Putamen (tissue), 1 donor: ENCODE results near the gene CETN2.
"Not testable (repeated sequence)": the region's sequence is repeated elsewhere in the genome, so short reads cannot be mapped to it uniquely, and the experiment has no call there.

Experiments used
- DNase-seq: peaks from one replicate; pipeline ENCODE4 v3.0.0-alpha.2; 2016; ENCODE audit warnings: low spot score

The CETN2 gene

DNA sequence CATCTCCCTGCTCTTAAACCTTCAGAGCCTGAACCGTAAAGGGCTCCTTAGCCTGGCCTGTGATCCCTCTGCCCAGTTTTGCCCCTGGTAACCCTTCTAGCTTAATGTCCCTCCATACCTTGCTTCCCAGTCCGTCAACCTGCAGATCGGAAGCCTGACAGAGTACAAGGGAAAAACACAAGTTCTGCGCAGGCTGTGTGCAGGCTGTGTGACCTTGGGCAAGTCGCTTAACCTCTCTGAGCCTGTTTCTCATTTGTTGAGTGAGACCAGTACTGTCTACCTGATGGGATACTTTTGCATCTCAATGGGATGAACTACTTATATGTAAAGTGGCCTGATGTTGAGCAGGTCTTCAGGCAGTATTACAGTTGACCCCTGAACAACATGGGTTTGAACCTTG lies 2.0 kb upstream of the CETN2 start:
- DNase-seq: no peak

DNA sequence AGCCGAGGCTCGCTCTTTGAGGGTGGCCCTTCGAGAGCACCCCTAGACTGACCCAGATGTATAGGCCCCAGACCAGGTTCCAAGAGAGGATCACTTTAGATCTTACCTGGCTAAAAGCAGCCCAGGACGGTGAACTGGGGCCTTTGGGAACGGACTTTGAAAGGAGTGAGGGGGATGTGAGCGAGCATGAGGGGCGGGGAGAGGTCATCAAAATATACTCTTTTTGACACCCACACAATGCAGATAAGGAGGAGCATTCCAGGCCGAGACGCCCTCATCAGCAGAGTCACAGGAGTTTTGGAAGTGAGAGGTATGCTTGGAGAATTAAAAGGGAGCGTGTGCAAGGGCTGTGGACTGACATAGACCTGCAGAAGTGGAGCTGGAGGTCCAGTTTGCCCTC lies 834 bp upstream of the CETN2 start:
- no peak for DNase-seq

GRCh38 chrX:152824841-152825374 lies 5.6 kb downstream of the CETN2 start:
- no peak for DNase-seq

- no peak for DNase-seq
Measured at GRCh38 chrX:152823657-152824056, 6.9 kb downstream of the CETN2 start.

DNA sequence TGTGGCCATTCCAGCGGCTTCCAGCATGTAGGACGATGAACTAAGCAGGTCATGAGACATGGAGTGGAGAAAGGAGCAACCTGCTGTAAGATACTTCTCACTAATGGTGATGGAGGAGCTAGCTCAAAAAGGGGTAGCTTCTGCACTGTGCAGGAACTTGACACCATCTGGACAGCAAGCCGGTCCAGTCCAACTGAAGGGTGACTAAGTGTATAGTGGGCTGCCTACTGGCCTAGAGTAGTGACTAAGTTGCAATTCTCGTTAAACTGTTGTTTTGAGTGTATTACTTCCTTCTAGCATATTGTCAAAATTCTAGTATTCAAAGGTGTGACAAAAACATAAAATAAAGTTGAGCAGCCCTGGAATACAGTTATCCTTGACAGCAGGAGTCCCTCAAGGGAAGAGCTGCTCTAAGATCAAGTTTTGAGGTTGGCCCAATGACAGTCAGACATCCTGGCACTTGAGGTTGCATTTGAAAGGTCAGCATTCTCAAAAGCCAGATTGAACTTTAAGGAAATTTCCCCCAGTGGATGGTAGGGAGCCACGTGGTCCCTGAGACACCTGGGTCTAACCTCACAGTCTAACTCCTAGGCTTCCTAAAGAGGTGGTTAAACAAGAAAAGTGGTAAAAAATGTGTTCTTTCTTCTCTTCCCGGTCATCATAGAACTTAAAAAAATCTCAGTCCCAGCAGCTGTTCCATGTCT lies 8.0 kb downstream of the CETN2 start:
- no peak for DNase-seq

DNA sequence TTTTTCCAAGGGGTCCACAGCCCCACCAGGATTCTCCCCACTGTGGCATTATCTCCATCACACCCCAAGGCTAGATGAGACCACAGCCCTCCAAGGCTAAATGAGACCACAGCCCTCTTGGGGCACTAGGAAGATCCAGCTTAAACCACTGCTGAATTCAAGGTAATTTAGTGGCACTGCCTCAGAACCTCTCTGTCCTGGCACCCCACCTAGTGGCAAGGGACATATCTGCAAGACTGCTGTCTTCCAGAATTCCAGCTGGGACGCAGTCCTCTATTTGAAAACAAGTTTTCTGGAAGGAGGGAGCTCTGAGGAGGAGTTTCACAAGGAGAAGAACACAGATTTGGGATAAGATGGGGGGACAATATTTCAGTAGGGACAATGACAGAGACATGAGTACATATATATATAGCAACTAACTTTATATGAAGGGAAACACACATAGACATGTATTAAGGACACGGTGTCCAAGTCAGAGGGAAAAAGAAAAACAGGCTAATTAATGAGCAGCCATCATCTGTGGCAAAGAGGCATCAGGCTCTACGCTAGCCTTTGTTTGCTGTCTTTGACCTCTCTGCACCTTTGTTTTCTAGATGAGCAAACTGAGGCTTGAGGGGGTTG lies 9.3 kb downstream of the CETN2 start:
- no peak for DNase-seq

DNA sequence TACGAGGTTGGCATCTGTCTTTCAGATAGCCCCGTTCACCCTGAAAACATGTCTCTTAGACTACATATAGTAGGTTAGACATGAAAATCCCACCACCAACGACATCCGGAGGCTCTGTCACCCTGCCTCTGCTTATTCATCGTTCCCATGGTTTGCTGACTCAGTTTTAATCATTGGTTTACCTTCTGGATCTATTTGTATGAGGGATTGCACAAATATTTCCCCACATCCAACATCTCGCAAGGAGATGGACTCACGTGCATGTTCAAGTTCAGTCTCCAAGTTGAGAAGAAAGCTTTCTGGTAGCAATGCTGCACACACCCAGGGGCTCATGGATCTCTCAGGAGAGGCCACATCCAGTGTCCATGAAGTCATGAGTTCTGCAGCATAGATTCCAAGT lies 10.8 kb downstream of the CETN2 start:
- DNase-seq: no peak

DNA sequence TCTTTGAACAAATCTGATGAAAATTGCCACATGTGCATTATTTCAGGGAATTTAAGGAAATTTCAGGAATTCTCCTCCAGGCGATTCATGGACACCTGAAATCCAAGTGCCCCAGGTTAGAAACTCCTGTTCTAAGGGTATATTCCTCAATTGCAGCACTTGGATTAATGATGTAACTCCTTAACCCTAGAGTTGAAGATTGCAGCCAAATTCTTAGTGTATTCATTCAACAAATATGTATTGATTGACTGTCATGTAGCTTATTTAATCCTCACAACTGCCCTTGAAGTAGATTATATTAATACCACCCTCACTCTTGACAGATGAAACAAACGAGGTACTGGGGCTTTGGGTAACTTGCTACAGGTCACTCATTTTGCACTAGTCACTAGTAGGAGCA lies 11.3 kb downstream of the CETN2 start:
- DNase-seq: no peak

- DNase-seq: no peak
Measured at GRCh38 chrX:152818356-152818755, 12.2 kb downstream of the CETN2 start.

DNA sequence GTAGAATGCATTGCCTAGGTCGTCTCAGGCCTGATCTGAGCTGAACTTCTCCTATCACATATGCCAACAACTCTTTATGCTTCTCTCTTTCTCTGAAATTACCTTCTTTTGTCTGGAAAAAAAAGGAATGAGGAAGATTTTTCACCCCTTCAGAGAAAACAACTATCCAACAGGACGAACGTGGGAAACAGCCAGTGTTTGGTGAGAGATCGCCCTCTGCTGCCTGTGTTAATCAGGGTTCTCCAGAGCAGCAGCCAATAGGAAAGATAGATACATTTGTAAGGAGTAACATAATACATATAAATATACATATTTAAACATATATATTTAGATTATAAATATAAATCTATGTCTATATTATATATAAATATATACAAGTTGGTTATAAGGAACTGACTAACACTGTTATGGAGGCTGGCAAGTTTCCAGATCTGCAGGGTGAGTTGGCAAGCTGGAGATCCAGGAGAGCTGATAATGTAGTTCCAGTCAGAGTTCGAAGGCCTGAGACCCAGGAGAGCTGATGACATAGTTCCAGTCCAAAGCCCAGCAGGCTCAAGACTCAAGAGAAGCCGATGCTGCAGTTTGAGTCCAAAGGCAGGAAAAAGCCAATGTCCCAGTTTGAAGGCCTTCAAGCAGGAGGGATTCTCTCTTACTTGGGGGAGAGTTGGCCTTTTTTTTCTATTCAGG lies 13.3 kb downstream of the CETN2 start:
- DNase-seq: no peak

- DNase-seq: no peak
Measured at GRCh38 chrX:152814048-152814447, 16.5 kb downstream of the CETN2 start.

DNA sequence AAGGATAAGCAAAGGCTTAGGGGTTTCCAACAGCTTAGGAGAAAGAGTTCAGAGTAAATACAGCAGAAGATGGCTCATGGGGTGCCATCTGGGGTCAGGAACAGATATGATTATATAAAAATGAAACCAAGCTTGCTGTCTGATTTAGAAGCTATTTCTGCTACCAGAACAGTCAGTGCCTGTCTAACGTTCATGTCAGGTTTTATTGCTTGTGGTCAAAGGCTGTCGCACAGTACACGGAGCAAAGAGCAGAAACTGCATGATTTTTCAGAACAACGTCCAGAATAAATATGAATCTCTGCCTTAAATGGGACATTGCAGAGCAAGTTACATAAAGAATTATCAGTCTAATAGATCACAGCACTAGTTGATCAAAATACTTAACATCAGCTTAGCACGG lies 17.4 kb downstream of the CETN2 start:
- no peak for DNase-seq

DNA sequence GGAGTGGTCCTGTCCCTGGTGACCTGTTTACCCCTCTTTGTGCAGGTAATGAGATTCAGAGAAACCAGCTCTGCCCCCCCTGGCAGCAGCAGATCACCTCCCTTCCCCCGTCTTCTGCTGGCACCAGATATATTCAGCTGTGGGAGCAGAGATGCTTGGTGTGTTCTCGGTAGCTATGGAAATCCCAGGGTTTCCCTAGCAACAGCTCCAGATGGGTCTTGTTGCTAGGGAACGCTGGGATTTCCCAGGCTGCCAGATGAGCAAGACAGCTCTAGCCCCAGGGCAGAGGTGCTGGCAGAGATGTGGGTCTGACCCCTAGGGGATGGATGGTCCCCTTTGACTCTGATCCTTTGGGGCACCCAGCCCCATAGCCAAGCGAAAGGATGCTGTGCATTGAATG lies 20.2 kb downstream of the CETN2 start:
- DNase-seq: peak; percentile 28

DNA sequence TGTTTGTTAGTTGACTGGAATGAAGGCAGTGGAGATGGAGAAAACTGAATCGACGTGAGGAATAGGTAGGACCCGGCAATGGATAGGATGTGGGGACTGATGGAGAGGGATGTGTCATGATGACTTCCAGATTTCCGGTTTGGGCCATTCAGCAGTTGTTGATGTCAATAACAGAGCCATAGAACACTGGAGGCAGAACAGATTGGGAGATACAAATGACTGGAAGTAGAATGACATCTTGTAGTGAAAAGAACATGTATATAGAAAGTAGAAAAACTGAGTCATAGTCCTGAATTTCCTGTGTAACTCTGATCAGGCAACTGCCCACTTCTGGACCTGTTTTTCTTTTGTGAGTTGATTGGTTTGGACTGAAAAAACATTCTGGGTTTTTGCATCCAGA lies 24.5 kb downstream of the CETN2 start:
- no peak for DNase-seq

DNA sequence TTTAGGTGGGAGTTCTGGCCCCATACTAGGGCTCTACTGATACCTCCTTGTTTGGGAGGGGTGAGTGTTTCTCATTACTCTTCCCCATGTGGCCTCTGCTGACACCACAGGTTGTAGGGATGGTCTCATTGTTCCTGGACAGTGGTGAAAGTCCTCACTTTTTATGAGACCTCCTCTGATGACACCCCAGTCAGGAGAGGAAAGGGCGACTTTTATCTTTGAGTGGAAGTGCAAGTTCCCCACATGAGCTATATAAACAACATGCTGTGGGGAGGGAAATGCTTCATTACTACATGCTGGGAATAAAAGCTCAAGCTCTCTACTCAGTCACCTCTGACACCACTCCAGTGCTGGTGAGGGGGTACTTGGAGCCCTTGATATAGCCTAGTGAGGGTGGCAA lies 31.6 kb downstream of the CETN2 start:
- no peak for DNase-seq

DNA sequence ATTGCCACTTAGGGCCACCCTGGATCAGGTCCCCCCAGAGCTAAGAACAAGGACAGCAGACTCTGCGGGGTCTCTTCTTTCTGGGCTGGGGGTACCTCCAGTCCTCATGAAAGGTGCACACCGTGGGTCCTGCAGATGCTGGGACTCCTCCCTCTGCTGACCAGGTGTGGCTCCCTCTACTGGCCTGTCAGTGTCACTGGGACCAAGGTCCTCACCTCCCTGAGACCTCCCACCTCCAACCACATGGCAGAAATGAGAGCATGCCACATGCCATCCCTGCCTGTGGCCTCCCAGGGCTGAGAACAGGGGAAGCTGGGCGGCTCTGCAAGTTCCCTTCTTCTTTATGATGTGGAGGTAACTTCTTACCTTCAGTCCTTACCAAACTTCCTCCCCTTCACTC lies 43.5 kb downstream of the CETN2 start:
- DNase-seq: not testable (repeated sequence)
